ENCODE data around the gene EFCAB8.
"Not testable (repeated sequence)": the region's sequence is repeated elsewhere in the genome, so short reads cannot be mapped to it uniquely, and the experiment has no call there.

DNA sequence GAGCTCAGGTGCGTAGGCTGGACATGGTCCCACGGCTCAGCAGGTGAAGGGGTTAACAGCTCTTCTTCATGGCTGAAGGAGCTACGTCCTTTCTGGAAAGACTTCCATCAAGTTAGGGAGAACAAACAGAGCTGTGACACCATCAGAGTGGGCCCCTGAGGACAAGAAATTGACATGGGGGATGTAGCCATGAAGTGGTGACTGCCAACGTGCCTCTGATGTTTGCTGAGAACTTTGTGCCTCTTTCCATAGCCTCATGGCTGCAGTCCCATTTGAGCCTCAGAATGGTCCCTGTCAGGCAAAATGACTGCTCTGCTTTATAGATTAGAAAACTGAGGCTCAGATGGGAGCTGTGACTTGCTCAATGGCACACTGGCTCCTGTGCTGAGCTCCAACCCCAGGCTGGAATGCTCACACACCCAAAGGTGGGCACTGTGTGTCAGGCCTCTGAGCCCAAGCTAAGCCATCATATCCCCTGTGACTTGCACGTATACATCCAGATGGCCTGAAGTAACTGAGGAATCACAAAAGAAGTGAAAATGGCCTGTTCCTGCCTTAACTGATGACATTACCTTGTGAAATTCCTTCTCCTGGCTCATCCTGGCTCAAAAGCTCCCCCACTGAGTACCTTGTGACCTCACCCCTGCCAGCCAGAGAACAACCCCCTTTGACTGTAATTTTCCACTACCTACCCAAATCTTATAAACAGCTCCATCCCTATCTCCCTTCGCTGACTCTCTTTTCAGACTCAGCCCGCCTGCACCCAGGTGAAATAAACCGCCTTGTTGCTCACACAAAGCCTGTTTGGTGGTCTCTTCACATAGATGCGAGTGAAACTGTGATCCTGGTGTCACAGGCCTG lies 115.7 kb downstream of the EFCAB8 start:
- TF ChIP-seq, protein P1, sequence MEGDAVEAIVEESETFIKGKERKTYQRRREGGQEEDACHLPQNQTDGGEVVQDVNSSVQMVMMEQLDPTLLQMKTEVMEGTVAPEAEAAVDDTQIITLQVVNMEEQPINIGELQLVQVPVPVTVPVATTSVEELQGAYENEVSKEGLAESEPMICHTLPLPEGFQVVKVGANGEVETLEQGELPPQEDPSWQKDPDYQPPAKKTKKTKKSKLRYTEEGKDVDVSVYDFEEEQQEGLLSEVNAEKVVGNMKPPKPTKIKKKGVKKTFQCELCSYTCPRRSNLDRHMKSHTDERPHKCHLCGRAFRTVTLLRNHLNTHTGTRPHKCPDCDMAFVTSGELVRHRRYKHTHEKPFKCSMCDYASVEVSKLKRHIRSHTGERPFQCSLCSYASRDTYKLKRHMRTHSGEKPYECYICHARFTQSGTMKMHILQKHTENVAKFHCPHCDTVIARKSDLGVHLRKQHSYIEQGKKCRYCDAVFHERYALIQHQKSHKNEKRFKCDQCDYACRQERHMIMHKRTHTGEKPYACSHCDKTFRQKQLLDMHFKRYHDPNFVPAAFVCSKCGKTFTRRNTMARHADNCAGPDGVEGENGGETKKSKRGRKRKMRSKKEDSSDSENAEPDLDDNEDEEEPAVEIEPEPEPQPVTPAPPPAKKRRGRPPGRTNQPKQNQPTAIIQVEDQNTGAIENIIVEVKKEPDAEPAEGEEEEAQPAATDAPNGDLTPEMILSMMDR (IDR thresholded peaks at IDR 0.05 in 4 of 5, conservative IDR thresholded peaks at IDR 0.05 in 1 of 5), result not testable (repeated sequence)
- TF ChIP-seq POLR2A (IDR thresholded peaks at IDR 0.05), result not testable (repeated sequence)

Measured in gastrocnemius medialis (tissue), 4 donors.